Parathyroid adenoma (tissue), 2 donors: ENCODE results near the gene TPD52L1.

Experiments used
- H2AFZ ChIP-seq: fragments of 300-600 bp; sonication (generic); one replicate; pipeline ENCODE4 v1.7.0; 2017; ENCODE audit warnings: antibody characterized with exemption, mild to moderate bottlenecking
- H3K27ac ChIP-seq: fragments of 300-600 bp; sonication (generic); one replicate; pipeline ENCODE4 v1.7.0; 2017
- H3K27me3 ChIP-seq: fragments of 300-600 bp; sonication (generic); one replicate; pipeline ENCODE4 v1.7.0; 2017; ENCODE audit warnings: low read length; ENCODE audit not compliant: control insufficient read depth, insufficient read depth
- H3K36me3 ChIP-seq: fragments of 300-600 bp; sonication (generic); one replicate; pipeline ENCODE4 v1.7.0; 2017; ENCODE audit warnings: low read length; ENCODE audit not compliant: control insufficient read depth, insufficient read depth
- H3K4me1 ChIP-seq: fragments of 300-600 bp; sonication (generic); one replicate; pipeline ENCODE4 v1.7.0; 2017; ENCODE audit warnings: control low read depth
- H3K4me2 ChIP-seq: fragments of 300-600 bp; sonication (generic); one replicate; pipeline ENCODE4 v1.7.0; 2017; ENCODE audit warnings: low read length
- H3K4me3 ChIP-seq: fragments of 300-600 bp; sonication (generic); one replicate; pipeline ENCODE4 v1.7.0; 2017; ENCODE audit warnings: low read depth, low read length
- H3K79me2 ChIP-seq: fragments of 300-600 bp; sonication (generic); one replicate; pipeline ENCODE4 v1.7.0; 2017; ENCODE audit warnings: control low read depth
- H3K9ac ChIP-seq: fragments of 300-600 bp; sonication (generic); one replicate; pipeline ENCODE4 v1.7.0; 2017; ENCODE audit warnings: mild to moderate bottlenecking
- H3K9me3 ChIP-seq: fragments of 300-600 bp; sonication (generic); one replicate; pipeline ENCODE4 v1.7.0; 2017; ENCODE audit warnings: low read length; ENCODE audit not compliant: control insufficient read depth
- CTCF ChIP-seq: fragments of 300-600 bp; sonication (generic); IDR thresholded peaks from one replicate; pipeline ENCODE4 v1.7.0; 2017; ENCODE audit warnings: antibody characterized with exemption, mild to moderate bottlenecking
- donor health status: primary hyperparathyroidism.

TPD52L1 gene

DNA sequence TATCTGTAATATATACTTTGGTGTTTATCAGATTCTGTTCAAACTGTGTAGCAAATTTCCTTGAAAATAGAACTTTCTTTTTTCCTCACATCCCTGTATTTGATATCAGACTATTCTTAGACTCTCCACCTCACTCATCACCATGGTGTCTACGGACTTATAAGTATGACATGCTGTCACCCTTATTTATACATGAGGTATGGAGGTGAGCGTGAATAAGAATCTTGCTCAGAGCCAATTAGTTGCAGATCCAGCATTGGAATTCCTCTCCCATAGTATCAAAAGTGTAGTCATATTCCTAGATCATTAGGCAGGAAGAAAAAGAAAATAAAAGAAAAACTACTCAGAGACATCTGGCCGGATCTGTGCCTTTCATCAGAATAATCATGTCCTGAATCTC lies 43.0 kb downstream of the TPD52L1 start:
- H3K4me2 ChIP-seq = no peak overlapping the region
- H3K79me2 ChIP-seq = no peaks in the 10 kb centered on the region
- no peaks in the 10 kb centered on the region for H3K36me3 ChIP-seq
- no peak overlapping the region for H3K9ac ChIP-seq
- H2AFZ ChIP-seq = peak overlapping the region; percentile 79
- TF ChIP-seq CTCF = no peak
- H3K4me3 ChIP-seq = no peak overlapping the region
- peaks cover 41% of the 10 kb centered on the region for H3K4me1 ChIP-seq
- H3K27ac ChIP-seq = peak overlapping the region; percentile 87
- no peaks in the 10 kb centered on the region for H3K9me3 ChIP-seq
- no peaks in the 10 kb centered on the region for H3K27me3 ChIP-seq

DNA sequence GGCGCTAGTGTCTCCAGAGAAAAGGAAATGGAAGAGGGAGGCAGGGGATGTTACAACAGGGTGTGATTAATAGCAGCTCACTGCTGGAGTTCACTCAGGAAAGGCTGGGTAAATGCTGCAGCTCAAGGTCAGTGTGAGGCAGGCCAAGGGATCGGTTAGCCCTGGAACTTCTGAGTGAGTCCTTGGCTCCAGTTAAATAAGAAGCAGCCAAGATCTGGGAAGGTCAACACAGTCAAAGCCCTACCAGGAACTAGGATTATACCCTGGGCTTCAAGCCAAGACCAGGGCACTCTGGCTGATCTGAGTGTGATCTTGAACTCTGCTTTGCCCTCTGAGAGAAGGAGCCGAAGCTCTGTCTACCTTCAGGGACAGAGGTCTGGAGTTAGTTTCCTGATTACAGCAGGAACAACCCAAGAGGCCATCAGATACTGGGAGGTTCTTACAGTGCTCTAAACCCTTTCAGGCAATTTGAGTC lies 44.3 kb downstream of the TPD52L1 start:
- Histone ChIP-seq H3K27ac (peak overlapping the region; percentile 87), H3K79me2 (no peaks in the 10 kb centered on the region), H2AFZ (peak overlapping the region; percentile 79), H3K36me3 (no peaks in the 10 kb centered on the region), H3K4me1 (peaks cover 48% of the 10 kb centered on the region), H3K9ac (no peak overlapping the region), H3K9me3 (no peaks in the 10 kb centered on the region), H3K27me3 (no peaks in the 10 kb centered on the region), H3K4me3 (peak overlapping the region; percentile 11), H3K4me2 (peak overlapping the region; percentile 44)
- no peak for TF ChIP-seq CTCF

GRCh38 chr6:125198398-125198937 lies 44.9 kb downstream of the TPD52L1 start:
- Histone ChIP-seq H3K36me3 (no peaks in the 10 kb centered on the region), H3K9me3 (no peaks in the 10 kb centered on the region), H3K27me3 (no peaks in the 10 kb centered on the region), H3K79me2 (no peaks in the 10 kb centered on the region), H3K27ac (peak overlapping the region; percentile 87), H3K4me3 (no peak overlapping the region), H3K4me2 (no peak overlapping the region), H3K4me1 (peaks cover 55% of the 10 kb centered on the region), H3K9ac (no peak overlapping the region), H2AFZ (peak overlapping the region; percentile 79)
- TF ChIP-seq CTCF = no peak

DNA sequence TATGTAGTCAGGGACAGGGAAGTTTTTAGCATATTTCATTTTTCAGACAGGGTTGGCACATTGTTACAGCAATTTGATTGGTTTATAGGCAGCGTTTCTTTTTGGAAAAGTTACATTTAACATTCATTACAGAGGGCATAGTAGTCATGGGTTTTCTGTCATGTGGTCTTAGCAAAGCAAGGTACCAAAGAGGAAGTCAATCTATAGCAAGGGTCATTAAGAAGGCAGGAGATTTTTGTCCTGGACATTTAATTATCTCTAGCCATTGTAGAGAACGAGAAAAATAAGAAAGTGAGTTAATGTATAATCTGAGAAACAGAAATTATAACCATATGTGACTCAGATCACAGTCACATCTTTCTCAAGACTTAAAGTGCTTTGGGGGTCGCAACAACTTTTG lies 47.4 kb downstream of the TPD52L1 start:
- no peaks in the 10 kb centered on the region for H3K9me3 ChIP-seq
- H3K4me1 ChIP-seq = peaks cover 57% of the 10 kb centered on the region
- H3K27ac ChIP-seq = no peak overlapping the region
- no peak overlapping the region for H3K9ac ChIP-seq
- no peak overlapping the region for H2AFZ ChIP-seq
- no peak for TF ChIP-seq CTCF
- no peaks in the 10 kb centered on the region for H3K27me3 ChIP-seq
- H3K36me3 ChIP-seq = no peaks in the 10 kb centered on the region
- H3K4me3 ChIP-seq = no peak overlapping the region
- no peak overlapping the region for H3K4me2 ChIP-seq
- H3K79me2 ChIP-seq = no peaks in the 10 kb centered on the region
